ENCODE data around the gene SH3BP5.

The SH3BP5 gene

DNA sequence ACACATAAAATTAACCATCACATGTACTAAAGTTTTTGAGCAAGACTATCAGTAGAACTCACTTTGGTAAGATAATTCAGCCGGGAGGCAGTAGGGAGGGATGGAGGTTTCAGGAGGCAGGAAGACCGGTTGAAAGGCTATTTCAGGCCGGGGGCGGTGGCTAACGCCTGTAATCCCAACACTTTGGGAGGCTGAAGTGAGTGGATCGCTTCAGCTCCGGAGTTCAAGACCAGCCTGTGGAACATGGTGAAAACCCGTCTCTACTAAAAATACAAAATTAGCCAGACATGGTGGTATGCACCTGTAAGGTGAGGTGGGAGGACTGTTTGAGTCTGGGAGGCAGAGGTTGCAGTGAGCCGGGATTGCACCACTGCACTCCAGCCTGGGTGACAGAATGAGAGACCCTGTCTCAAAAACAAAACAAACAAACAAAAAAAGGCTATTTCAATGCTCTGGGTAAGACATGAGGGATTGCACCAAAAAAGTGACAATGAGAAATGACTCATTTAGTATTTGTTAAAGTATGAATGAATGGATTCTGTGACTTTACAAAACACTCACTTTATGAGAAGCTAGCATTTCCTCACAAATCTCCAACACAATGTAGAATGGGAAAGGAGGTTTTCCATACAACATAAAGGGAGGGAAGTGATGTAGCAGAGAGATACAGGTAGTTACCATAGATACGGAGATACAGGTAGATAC is 43.9 kb downstream of the SH3BP5 start:
- TF ChIP-seq CTCF (IDR thresholded peaks at IDR 0.05; ENCODE audit: insufficient read depth, low read length, poor library complexity, severe bottlenecking) = no peak
- H3K27me3 ChIP-seq (replicated peaks; ENCODE audit: control insufficient read depth, insufficient read depth, low read length) = no peaks in the 10 kb centered on the region
- peaks cover 4% of the 10 kb centered on the region for H3K36me3 ChIP-seq (ENCODE audit: control insufficient read depth, insufficient read depth, low read length)
- DNase-seq (ENCODE audit: extremely low read depth, insufficient read length) = no peak
- no peak overlapping the region for H3K4me3 ChIP-seq (replicated peaks; ENCODE audit: low read depth, low read length)

DNA sequence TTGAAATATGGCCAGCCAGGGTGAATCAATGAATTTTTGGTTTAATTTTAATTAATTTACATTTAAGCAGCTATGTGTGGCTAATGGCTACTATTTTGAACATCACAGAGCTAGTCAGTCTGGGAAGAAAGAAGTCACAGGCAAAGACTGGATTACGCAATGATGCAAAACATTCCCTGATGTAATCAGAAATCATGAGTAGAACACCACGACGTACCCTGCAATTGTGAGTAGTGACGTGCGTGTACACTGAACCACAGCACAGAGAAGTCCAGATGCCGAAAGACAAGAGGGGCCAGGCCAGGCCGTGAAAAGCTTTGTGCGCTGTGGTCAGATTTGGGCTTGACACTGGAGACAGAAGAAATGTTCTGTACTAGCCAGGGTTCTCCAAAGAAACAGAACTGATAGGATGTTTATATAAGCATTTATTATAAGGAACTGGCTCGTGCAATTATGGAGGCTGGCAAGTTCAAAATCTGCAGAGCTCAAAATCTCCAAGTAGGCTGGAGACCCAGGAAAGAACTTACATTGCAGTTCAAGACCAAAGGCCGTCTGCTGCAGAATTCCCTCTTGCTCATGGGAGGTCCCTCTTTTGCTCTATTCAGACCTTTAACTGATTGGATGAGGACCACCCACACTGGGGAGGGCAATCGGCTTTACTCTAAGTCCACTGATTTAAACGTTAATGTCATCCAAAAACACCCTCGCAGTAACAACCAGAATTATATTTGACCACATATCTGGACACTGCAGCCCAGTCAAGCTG is 44.6 kb downstream of the SH3BP5 start:
- DNase-seq (ENCODE audit: extremely low read depth, insufficient read length) = no peak
- H3K36me3 ChIP-seq (ENCODE audit: control insufficient read depth, insufficient read depth, low read length) = peaks cover 4% of the 10 kb centered on the region
- TF ChIP-seq CTCF (IDR thresholded peaks at IDR 0.05; ENCODE audit: insufficient read depth, low read length, poor library complexity, severe bottlenecking) = no peak
- H3K27me3 ChIP-seq (replicated peaks; ENCODE audit: control insufficient read depth, insufficient read depth, low read length) = no peaks in the 10 kb centered on the region
- H3K4me3 ChIP-seq (replicated peaks; ENCODE audit: low read depth, low read length) = no peak overlapping the region

- no peak for DNase-seq (ENCODE audit: extremely low read depth, insufficient read length)
- TF ChIP-seq CTCF (IDR thresholded peaks at IDR 0.05; ENCODE audit: insufficient read depth, low read length, poor library complexity, severe bottlenecking) = no peak
- H3K4me3 ChIP-seq (replicated peaks; ENCODE audit: low read depth, low read length) = no peak overlapping the region
- H3K27me3 ChIP-seq (replicated peaks; ENCODE audit: control insufficient read depth, insufficient read depth, low read length) = no peaks in the 10 kb centered on the region
- peaks cover 4% of the 10 kb centered on the region for H3K36me3 ChIP-seq (ENCODE audit: control insufficient read depth, insufficient read depth, low read length)
Observed at GRCh38 chr3:15286022-15286421, 46.4 kb downstream of the SH3BP5 start.

GRCh38 chr3:15284121-15284889 is 48.1 kb downstream of the SH3BP5 start:
- no peak for TF ChIP-seq CTCF (IDR thresholded peaks at IDR 0.05; ENCODE audit: insufficient read depth, low read length, poor library complexity, severe bottlenecking)
- H3K4me3 ChIP-seq (replicated peaks; ENCODE audit: low read depth, low read length) = no peak overlapping the region
- peaks cover 4% of the 10 kb centered on the region for H3K36me3 ChIP-seq (ENCODE audit: control insufficient read depth, insufficient read depth, low read length)
- no peaks in the 10 kb centered on the region for H3K27me3 ChIP-seq (replicated peaks; ENCODE audit: control insufficient read depth, insufficient read depth, low read length)
- DNase-seq (ENCODE audit: extremely low read depth, insufficient read length) = no peak

DNA sequence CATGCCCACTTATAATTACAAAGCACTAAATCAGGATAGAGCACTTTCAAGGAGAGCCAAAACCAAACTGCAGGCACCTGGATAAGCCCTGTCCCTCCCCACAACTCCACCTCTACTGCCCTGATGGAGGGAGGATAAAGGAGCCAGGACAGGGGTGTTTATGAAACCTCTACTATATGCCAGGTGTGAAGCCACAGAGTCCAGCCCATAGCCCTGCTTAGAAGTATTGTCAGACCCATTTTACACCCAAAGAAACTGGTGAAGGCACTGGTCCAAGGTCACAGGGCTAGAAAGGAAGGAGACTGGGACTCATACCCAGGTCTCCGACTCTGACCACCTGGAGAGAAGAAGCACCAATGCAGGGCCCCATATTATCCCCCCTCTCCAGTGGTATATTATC is 48.7 kb downstream of the SH3BP5 start:
- H3K36me3 ChIP-seq (ENCODE audit: control insufficient read depth, insufficient read depth, low read length) = peaks cover 4% of the 10 kb centered on the region
- H3K27me3 ChIP-seq (replicated peaks; ENCODE audit: control insufficient read depth, insufficient read depth, low read length) = no peaks in the 10 kb centered on the region
- no peak for DNase-seq (ENCODE audit: extremely low read depth, insufficient read length)
- TF ChIP-seq CTCF (IDR thresholded peaks at IDR 0.05; ENCODE audit: insufficient read depth, low read length, poor library complexity, severe bottlenecking) = no peak
- H3K4me3 ChIP-seq (replicated peaks; ENCODE audit: low read depth, low read length) = no peak overlapping the region

All from GM06990 (cell line).